Measurements from ENCODE around the gene RINT1. TPM values are rescaled to one million over a fixed set of nuclear protein-coding genes. Genes with fewer than 3 reads are reported as not detected.

RINT1 gene
- total RNA-seq, 2 experiments from 2014 or later, result 22.0 to 25.5 TPM

Other genes with a start within 250 kb of the RINT1 start
- 10 to 100 TPM; 38.5 to 41.0 TPM for gene SRPK2, start 143.3 kb upstream of the RINT1 start, total RNA-seq
- 1 to 10 TPM; 8.2 to 9.0 TPM for gene PUS7, start 9.9 kb upstream of the RINT1 start, total RNA-seq
- gene EFCAB10, start 49.3 kb downstream of the RINT1 start, total RNA-seq, result not detected

Data from activated naive CD8-positive, alpha-beta T cell treated with anti-CD3 and anti-CD28 coated beads, Interleukin-2, amount 10 ng/mL, durations not matched to agents 7 days and 5 days (primary cell).